NOMO-1 treated with DMSO at 0.1 percent for 48 hours (cell line): ENCODE data around the gene VASH2.

Experiments used
- DNase-seq: peaks from one replicate; lab custom pipeline; 2025; ENCODE audit not compliant: unreplicated experiment; lab: John Stamatoyannopoulos, UW

Gene VASH2

DNA sequence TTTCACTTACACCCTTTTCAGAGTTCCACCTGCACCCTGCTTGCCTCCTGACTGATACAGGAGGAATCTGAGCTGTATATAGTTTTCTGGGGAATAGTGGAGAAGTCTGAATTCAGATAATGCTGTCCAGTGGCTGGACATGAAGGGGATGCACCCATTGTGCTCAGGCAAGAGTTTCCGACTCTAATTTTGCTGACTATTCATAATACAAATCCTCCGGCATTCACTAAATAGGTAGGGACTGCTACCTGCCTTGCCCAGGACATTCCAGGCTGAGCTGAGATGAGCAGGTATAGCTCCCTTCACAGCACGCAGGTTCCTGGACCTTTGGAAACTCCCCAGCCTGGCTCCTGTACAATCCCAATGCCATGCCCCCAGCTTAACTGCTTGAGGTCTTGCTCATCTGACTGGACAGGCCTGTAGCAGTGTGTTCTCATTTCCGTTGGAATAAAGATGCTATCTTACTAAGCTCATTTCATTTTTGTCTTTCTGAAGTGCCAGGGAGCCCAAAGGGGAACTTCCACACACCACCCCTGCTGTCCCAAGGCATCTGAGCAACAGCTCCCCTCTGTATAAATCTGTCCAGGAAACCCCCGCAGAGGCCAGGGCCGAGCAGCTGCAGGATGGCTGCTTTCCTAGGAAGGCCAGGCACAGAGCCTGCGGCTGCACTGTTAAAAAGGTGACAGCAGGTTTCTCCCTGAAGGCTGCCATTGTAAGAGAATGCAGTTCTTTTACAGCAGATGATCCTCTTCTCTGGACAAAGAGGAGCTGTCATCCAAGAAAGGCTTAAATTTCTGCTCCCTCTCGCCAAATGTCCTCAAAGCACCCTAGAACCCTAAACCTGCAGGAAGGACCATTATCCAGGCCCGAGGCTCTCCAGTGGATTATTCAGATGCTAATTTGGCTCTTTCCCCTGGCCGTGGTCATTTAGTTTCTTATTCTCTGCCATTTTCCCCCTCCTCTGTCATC lies 21.7 kb upstream of the VASH2 start:
- no peak for DNase-seq

DNA sequence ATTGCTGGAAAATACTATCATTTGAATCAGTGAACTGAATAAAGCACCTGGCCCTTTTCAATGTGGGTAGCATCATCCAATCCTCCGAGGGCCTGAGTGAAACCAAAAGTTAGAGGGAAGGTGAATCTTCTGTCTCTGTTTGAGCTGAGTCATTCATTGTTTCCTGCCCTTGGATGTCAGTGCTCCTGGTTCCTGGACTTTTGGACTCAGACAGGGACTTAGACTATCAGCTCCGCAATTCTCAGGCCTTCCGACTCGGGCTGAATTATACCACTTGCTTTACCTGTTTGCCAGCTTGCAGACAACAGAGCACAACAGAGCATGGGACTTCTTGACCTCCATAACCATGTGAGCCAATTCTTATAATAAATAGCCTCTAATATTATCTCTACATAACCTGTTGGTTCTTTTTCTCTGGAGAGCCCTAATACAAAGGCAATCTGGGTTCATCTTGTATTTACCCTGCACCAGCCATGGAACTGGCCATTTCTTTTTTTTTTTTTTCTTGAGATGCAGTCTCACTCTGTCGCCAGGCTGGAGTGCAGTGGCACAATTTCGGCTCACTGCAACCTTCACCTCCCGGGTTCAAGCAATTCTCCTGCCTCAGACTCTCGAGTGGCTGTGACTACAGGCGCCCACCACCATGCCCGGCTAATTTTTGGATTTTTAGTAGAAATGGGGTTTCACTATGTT lies 19.2 kb upstream of the VASH2 start:
- DNase-seq, result no peak

DNA sequence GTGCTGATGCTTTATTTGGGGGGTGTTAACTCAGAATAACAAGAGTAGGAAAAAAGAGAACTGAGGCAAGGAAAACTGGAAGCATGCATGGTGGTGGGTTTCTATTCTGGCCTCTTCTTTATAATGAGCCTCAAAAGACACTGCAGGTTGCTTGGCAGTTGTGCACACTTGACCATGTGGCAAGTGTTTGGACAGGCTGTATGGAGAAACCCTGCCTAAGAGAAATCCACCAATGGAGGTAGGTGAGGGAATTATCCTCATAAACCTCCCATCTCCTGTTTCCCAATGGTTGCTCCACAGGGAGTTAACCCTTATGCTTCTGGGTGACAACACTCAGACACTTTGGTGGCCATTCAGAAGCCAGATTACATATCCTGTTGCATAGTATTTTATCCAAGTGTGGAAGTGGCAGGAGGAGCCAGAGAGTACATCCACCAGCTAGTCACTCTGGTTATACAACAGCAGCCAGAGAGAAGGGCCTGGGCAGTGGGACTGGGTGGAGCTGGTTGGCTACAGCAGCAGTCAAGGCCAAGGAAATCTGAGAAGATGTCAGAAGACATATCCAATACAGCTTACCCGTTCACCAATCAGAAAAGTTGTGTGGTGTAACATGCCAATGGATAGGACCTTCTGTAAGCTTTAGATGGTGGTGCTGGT lies 16.4 kb upstream of the VASH2 start:
- no peak for DNase-seq

- DNase-seq, result no peak
Measured at GRCh38 chr1:212935387-212935981, 14.9 kb upstream of the VASH2 start.

DNA sequence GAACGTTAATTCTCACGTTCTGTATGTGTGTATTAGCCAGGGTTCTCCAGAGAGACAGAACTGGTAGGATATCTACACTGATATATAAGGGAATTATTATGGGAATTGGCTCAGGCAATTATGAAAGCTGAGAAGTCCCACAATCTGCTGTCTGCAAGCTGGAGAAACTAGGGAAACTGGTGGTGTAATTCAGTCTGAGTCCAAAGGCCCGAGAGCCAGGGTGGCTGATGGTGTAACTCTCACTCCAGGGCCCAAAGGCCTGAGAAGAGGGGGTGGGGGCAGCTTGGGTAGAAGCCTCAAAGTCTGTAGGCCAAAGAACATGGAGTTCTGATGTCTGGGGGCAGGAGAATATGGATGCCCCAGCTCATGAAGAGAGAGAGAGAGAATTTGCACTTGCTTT lies 13.3 kb upstream of the VASH2 start:
- no peak for DNase-seq

DNA sequence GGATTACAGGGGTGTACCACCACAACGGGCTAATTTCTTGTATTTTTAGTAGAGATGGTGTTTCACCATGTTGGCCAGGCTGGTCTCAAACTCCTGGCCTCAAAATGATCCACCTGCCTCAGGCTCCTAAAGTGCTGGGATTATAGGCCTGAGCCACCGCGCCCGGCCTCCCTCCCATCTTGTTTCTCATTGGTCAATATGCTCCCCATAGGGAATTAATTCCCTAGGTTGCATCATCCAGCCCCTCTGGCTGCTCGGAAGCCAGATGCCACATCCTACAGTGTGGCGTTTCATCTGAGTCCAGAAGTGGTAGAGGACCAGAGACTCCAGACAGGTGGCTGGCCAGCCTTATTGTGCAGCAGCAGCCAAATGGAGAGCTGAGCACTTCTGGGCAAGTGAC lies 11.5 kb upstream of the VASH2 start:
- DNase-seq, result no peak

DNA sequence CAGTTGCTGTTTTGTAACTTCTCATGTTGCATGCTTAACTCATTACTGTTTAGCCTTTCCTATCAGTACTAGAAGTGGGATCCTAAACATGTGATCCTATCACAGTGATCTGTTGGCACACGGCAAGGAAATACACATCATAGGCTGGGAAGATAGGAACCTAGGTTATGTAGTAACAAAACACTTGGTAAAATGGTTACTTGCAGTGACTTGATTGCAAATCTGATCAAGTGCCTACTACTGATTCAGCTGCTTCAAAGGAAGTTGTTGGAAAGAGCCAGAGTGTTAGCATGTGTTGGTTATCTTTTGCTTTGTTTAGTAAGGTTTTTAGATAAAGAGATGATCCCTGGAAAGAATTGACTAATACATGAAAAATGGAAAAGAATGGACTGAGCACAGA lies 8.9 kb upstream of the VASH2 start:
- no peak for DNase-seq

GRCh38 chr1:212942679-212943392 lies 7.5 kb upstream of the VASH2 start:
- DNase-seq, result no peak

GRCh38 chr1:212943393-212943710 lies 7.0 kb upstream of the VASH2 start:
- no peak for DNase-seq

DNA sequence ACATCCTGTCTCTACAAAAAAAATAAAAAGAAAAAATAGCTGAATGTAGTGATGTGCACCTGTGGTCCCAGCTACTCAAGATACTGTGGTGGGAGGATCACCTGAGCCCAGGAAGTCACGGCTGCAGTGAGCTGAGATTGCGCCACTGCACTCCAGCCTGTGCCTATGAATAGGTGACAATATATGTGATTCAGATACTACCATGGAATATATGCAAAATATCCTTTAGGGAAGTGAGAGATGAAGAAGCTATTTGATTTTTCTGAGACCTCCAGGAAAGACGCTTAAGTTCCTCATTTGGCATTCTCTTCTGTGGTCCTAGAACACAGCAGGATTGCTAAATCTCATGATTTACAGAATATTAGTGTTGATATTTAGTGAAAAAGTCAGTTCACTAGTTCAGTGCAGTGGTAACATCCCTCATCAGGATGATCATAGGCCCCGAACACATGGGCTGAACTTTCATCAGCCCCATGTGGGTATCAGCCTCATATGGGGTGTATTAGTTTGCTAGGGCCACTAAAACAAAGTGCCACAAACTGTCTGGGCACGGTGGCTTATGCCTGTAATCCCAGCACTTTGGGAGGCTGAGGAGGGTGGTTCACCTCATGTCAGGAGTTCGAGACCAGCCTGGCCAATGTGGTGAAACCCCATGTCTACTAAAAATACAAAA lies 6.0 kb upstream of the VASH2 start:
- DNase-seq, result peak; percentile 78

DNA sequence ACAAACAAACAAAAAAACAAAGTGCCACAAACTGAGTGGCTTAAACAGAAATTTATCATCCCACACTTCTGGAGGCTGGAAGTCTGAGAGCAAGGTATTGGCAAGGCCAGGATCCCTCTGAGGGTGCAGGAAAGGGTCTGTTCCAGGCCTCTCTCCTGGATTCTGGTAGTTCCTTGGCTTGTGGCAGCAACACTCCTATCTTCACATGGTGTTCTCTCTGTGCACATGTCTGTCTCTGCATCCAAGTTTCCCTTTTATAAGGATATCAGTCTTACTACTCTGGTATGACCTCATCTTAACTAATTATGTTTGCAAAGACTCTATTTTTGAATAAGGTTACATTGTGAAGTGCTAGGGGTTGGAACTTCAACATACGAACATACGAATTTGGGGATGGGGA lies 5.3 kb upstream of the VASH2 start:
- no peak for DNase-seq

DNA sequence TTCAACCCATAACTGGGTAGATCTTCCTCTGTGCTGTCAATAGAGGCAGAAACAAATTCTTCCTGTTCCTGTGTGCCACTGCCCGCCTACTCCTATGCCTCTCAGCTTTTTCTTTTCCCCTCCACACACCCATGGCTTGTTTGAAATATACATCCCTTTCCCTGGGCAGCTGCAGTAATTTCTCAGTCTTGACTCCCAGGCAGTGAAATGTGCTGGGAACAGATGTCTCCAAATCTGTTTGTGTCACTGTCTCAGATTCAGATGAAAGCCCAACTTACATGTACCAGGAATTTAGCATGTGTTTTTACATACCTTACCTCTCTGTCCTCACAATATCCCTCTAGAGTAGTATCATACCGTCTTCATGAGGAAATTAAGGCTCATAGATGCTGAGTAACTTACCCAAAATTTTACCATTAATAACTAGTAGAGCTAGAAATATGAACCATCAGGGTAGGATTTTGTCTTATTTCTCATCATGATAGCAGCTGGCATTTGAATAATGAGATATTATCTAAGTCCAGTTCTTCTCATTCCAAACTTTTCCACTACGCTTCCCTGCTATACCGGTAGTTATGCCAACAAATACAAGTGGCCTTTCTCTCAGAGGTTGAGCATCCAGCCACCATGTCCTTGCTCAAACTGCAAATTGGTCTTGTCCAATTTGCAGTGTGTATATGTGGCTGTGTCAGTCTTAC lies 4.7 kb upstream of the VASH2 start:
- no peak for DNase-seq

DNA sequence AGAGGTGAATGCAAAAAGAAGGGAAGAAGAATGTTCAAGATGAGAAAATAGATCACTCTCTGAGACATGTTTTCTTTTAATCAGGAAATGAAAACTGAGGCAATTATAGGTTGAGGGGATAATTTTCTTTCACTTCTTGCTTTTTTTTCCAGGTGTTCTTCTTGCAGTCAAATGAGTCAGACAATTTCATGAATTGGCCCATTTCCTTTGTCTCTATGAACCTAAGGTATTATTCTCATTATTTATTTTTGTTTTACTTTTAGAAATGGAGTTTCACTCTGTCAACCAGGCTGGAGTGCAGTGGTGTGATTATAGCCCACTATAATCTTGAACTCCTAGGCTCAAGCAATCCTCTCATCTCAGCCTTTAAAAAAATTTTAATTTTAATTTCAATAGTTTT lies 3.5 kb upstream of the VASH2 start:
- no peak for DNase-seq

DNA sequence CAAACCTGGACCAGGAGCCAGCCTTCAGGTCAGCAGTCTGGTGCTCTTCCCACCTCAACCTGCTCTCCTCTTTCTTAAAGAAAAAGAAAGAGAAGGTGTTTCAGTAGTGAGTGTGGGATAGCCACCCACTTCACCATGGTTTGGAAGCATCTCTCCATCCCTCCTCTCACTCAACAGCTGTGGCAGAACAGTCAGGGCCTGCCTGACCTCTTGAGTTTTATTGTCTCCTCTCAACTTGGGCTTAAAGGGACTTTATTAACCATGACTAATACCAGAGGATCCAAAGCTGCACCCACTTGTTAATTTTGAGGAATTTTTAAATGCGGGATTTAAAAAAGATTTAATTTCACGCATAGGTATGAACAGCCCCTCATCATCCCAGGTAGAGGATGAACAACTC lies 570 bp upstream of the VASH2 start:
- DNase-seq, result no peak

DNA sequence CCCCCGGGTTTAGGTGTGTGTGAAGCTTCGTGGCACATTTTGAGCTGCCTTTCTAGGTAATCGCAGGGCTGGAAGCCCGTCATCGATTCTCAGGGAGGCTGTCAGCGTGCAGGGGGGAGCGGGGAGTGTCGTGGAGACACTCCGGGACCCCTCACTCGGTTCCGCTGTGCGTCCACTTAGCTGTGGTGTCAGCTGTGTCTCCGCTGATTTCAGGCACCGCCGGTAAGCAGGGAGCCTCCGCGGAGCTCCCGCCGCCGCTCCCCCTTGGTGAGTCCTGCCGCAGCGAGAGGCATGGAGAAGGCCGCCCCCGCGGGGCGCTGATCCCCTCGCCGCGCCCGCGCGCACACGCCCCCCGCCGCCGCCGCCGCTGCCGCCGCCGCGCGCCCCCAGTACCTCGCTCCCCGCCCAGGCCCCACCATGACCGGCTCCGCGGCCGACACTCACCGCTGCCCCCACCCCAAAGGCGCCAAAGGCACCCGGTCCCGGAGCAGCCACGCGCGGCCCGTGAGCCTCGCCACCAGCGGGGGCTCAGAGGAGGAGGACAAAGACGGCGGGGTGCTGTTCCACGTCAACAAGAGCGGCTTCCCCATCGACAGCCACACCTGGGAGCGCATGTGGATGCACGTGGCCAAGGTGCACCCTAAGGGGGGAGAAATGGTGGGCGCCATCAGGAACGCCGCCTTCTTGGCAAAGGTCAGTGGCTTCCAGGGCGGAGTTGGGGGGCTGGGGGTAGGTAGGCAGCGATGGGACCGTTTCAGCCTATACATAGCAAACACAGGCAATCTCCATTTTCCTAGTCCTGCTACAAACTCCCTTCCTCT lies 995 bp downstream of the VASH2 start:
- no peak for DNase-seq

- DNase-seq, result no peak
Measured at GRCh38 chr1:212951947-212952640, 1.8 kb downstream of the VASH2 start.

- DNase-seq, result no peak
Measured at GRCh38 chr1:212952641-212952976, 2.3 kb downstream of the VASH2 start.

GRCh38 chr1:212953321-212953720 lies 3.0 kb downstream of the VASH2 start:
- no peak for DNase-seq

DNA sequence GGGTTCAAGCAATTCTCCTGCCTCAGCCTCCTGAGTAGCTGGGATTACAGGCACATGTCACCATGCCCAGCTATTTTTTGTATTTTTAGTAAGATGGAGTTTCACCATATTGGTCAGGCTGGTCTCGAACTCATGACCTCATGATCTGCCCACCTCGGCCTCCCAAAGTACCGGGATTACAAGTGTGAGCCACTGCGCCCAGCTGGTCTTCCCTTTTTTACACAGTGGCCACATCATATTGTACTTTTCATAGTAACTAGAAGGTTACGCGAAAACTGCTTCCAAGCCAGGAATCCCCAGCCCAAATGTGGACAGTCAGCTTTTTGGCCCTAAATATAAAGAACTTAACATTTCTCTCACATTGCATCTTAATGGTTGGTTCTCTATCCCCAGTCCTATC lies 4.2 kb downstream of the VASH2 start:
- no peak for DNase-seq
